ENCODE measurements around the gene BCAP31. TPM values are rescaled to one million over a fixed set of nuclear protein-coding genes. Genes with fewer than 3 reads are reported as not detected.

The BCAP31 gene
- total RNA-seq, 2 experiments from 2014 or later: 155 to 158 TPM

GRCh38 chrX:153766871-153767673, 42.9 kb upstream of the BCAP31 start:
- ATAC-seq: no peak
- H3K36me3 Mint-ChIP-seq (ENCODE audit: low read depth): no peaks in the 10 kb centered on the region
- CTCF ChIA-PET: interaction anchor here (1.1 kb wide), 1 partner anchor 12 kb away, joined by 3 read pairs; no protein-coding TSS in a partner anchor

DNA sequence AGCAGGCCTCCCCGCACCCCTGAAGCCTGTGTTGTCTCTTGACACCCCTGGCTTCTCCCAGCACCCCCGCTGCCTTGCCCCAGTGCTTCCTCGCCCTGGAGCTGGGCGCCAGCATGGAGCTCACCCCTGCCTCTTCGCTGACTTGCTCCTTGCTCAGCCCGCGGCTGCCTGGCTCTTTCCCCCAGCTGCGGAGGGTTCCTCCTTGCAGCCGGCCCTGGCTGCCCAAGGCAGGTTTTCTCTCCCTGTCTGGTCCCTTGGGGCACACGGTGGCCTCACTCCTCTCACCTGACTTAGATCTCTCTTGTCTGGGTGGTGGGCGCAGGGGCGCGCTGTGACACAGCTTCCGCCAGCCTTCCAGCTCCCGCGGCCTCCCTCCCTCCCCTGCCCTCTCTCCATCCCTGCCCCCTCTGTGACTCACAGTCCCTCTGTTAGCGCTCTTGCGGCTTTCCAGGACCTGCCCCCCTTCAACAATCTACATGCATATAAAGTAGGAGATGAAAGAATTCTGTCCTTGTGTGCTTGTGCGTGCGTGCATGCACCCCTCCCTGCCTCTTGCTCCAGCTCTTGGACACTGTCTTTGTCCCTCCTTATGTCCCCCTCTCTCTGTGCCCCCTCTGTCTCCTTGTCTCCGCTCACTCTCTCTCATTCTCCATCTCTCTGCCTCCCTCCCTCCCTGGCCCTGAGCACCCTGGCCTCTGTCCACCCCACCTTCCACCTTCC, 42.1 kb upstream of the BCAP31 start:
- peak; percentile 59 for DNase-seq
- POLR2A ChIA-PET: interaction anchor here (1.7 kb wide), 1 partner anchor 631 kb away, joined by 4 read pairs; no protein-coding TSS in a partner anchor
- Mint-ChIP-seq H3K4me3 (peak overlapping the region; percentile 28), H3K27ac (peak overlapping the region; percentile 67), H3K27me3 (ENCODE audit: low read depth) (no peaks in the 10 kb centered on the region), H3K9me3 (ENCODE audit: insufficient read depth) (no peaks in the 10 kb centered on the region), H3K36me3 (ENCODE audit: low read depth) (no peaks in the 10 kb centered on the region), H3K4me1 (ENCODE audit: low read depth) (peaks cover 22% of the 10 kb centered on the region)
- ATAC-seq: peak; percentile 66
- CTCF ChIA-PET: interaction anchor here (1.2 kb wide), 1 partner anchor 162 kb away, joined by 3 read pairs; no protein-coding TSS in a partner anchor

More at GRCh38 chrX:153766871-153767673, 42.9 kb upstream of the BCAP31 start:
- POLR2A ChIA-PET: interaction anchor here (1.7 kb wide), 1 partner anchor 630 kb away, joined by 4 read pairs; no protein-coding TSS in a partner anchor
- no peak for DNase-seq
- no peak overlapping the region for H3K4me3 Mint-ChIP-seq
- no peaks in the 10 kb centered on the region for H3K9me3 Mint-ChIP-seq (ENCODE audit: insufficient read depth)
- H3K4me1 Mint-ChIP-seq (ENCODE audit: low read depth): peaks cover 22% of the 10 kb centered on the region
- H3K27me3 Mint-ChIP-seq (ENCODE audit: low read depth): no peaks in the 10 kb centered on the region
- peak overlapping the region; percentile 67 for H3K27ac Mint-ChIP-seq

DNA sequence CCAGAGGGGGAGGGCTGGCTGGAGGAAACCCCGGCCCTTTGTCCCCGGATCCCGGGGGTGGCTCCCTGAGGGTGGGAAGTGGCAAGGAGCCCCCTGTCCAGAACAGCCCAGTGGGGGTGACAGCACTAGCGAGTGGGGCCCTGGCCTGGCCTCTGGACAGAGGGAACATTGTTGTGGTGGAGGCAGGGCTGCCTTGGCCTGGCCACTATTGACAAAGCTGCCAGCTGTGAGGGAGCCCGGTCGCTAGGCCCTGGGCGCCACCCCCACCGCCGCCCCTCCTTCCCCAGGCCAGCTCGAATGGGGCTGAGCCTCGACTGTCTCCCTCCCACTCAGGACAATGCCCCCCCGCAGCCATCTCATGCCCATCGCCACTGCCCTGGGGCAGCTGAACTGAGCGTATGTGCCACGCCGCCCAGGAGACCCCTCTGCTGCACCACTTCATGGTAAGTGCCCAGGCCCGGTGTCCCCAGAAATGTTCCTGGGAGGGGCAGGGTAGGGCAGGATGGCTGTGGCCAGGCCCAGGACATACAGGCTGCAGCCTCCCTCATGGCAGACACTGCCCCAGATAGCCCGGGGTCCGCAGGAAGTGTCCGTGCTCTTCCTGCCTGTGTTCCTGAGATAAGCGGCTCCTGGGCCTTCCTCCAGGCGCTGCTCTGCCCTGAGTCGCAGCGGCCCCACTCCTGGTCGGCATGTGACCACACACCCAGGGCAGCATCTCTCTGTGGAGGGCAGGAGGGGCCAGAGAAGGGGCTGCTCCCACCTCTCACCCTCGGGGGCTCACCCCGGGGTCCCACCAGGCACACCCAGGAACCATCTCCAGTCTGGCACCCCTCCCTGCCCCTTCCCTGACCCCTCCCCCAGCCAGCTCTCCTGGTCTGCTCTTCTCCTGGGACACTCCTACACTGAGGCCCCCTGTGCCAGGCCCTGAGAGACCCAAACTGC, 41.2 kb upstream of the BCAP31 start:
- no peak for DNase-seq
- H3K9me3 Mint-ChIP-seq (ENCODE audit: insufficient read depth): no peaks in the 10 kb centered on the region
- H3K4me1 Mint-ChIP-seq (ENCODE audit: low read depth): peaks cover 22% of the 10 kb centered on the region
- CTCF ChIA-PET: interaction anchor here (1.2 kb wide), 1 partner anchor 163 kb away, joined by 3 read pairs; no protein-coding TSS in a partner anchor
- no peak for ATAC-seq
- POLR2A ChIA-PET: no interaction called here
- no peaks in the 10 kb centered on the region for H3K27me3 Mint-ChIP-seq (ENCODE audit: low read depth)
- H3K36me3 Mint-ChIP-seq (ENCODE audit: low read depth): no peaks in the 10 kb centered on the region
- peak overlapping the region; percentile 67 for H3K27ac Mint-ChIP-seq
- H3K4me3 Mint-ChIP-seq: no peak overlapping the region

- Mint-ChIP-seq H3K9me3 (ENCODE audit: insufficient read depth) (no peaks in the 10 kb centered on the region), H3K27me3 (ENCODE audit: low read depth) (no peaks in the 10 kb centered on the region), H3K27ac (no peak overlapping the region), H3K36me3 (ENCODE audit: low read depth) (no peaks in the 10 kb centered on the region), H3K4me3 (no peak overlapping the region), H3K4me1 (ENCODE audit: low read depth) (peaks cover 22% of the 10 kb centered on the region)
- CTCF ChIA-PET: interaction anchor here (0.6 to 1.2 kb wide), 4 partner anchors 19 to 188 kb away, joined by 3 to 4 read pairs (median 3); no protein-coding TSS in a partner anchor
- DNase-seq (no peak), ATAC-seq (no peak)
- POLR2A ChIA-PET: no interaction called here
Measured at GRCh38 chrX:153764786-153765137, 40.6 kb upstream of the BCAP31 start.

DNA sequence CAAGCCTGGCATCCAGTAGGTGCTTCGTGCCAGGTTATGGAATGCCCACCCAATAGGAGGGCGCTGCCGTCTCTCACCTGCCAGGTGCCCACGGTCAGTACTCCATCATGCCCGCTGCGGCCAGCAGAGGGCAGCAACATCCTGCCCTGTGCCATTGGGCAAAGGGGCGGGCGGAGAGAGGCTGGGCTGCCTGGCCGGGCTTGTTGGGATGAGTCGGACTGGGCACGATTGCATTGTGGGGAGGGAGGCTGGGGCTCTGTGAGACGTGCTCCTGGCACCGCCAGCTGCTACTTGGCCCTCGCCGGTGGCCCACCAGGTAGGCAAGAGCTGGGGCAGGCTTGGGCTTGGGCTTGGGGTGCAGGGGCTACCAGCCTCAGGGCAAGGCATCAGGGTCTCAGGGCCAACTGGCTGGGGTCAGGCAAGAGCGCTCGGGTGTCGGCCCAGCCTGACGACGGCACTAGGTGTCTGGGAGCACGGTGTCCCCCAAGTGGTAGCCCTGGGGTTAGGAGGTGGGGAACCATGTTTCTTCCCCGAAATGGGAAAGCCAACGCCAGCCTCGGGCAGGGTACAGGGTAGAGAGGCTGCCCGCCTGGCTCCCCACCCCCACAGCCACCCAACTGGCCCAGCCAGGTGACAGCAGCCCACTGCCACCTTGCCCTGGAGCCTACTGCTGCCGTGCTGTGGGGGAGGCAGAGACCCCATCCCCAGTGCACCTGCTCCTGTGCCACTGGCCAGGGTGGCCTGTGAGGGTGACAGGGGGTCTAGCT, 40.0 kb upstream of the BCAP31 start, which contains the start of gene PLXNB3:
TSS of gene PLXNB3 (plus strand) at position 261 of the 767 bp plus-strand sequence. CDS start 1,287 bp downstream, outside the sequence.
- no peak within 1 kb of the TSS for H3K4me3 Mint-ChIP-seq
- POLR2A ChIA-PET: no interaction called here

GRCh38 chrX:153763298-153763932, 39.2 kb upstream of the BCAP31 start:
- Mint-ChIP-seq H3K27me3 (ENCODE audit: low read depth) (no peaks in the 10 kb centered on the region), H3K4me3 (no peak overlapping the region), H3K4me1 (ENCODE audit: low read depth) (peaks cover 22% of the 10 kb centered on the region), H3K36me3 (ENCODE audit: low read depth) (no peaks in the 10 kb centered on the region), H3K27ac (no peak overlapping the region), H3K9me3 (ENCODE audit: insufficient read depth) (no peaks in the 10 kb centered on the region)
- POLR2A ChIA-PET: interaction anchor here (0.8 kb wide), 1 partner anchor 149 kb away, joined by 4 read pairs; no protein-coding TSS in a partner anchor
- ATAC-seq (no peak), DNase-seq (no peak)
- CTCF ChIA-PET: interaction anchor here (0.7 to 1.4 kb wide), 8 partner anchors 10 to 205 kb away, joined by 3 to 4 read pairs (median 3); no protein-coding TSS in a partner anchor

More for the DNA sequence above, 40.0 kb upstream of the BCAP31 start, which contains the start of gene PLXNB3:
- DNase-seq (peak; percentile 76), ATAC-seq (peak; percentile 86)
- Mint-ChIP-seq H3K27ac (no peak within 1 kb of the TSS), H3K4me1 (ENCODE audit: low read depth) (peaks cover 22% of the 10 kb centered on the region), H3K9me3 (ENCODE audit: insufficient read depth) (no peaks in the 10 kb centered on the region), H3K27me3 (ENCODE audit: low read depth) (no peaks in the 10 kb centered on the region), H3K36me3 (ENCODE audit: low read depth) (no peaks in the 10 kb centered on the region)
- CTCF ChIA-PET: interaction anchor here (0.6 to 1.4 kb wide), 8 partner anchors 19 to 204 kb away, joined by 3 to 4 read pairs (median 3); no protein-coding TSS in a partner anchor

GRCh38 chrX:153762626-153763173, 38.5 kb upstream of the BCAP31 start:
- peaks cover under 1% of the 10 kb centered on the region for H3K27me3 Mint-ChIP-seq (ENCODE audit: low read depth)
- no peaks in the 10 kb centered on the region for H3K9me3 Mint-ChIP-seq (ENCODE audit: insufficient read depth)
- DNase-seq (no peak), ATAC-seq (no peak)
- POLR2A ChIA-PET: interaction anchor here (0.8 kb wide), 1 partner anchor 150 kb away, joined by 4 read pairs; no protein-coding TSS in a partner anchor
- no peaks in the 10 kb centered on the region for H3K36me3 Mint-ChIP-seq (ENCODE audit: low read depth)
- CTCF ChIA-PET: interaction anchor here (1.0 to 1.4 kb wide), 2 partner anchors 9 to 206 kb away, joined by 3 read pairs; no protein-coding TSS in a partner anchor
- H3K27ac Mint-ChIP-seq: no peak overlapping the region
- H3K4me1 Mint-ChIP-seq (ENCODE audit: low read depth): peaks cover 16% of the 10 kb centered on the region
- H3K4me3 Mint-ChIP-seq: no peak overlapping the region

DNA sequence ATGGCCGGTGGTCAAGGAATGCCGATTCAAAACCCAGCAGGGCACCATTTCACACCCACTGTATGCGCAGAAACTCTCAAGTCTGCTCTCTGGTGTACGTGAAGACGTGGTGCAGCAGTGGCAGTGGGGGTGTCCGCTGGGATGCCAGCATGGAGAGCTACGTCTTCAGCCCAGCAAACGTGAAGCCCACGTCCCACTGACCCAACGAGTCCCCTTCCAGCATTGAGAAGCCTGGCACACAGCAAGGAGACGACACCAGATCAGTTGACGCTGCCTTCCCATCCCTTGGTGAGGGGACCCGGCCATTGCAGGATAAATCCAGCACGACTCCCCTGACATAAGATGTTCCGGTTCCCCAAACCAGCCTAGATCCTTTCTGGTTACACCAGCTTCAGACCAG, 37.7 kb upstream of the BCAP31 start:
- H3K27me3 Mint-ChIP-seq (ENCODE audit: low read depth): peaks cover 4% of the 10 kb centered on the region
- H3K9me3 Mint-ChIP-seq (ENCODE audit: insufficient read depth): no peaks in the 10 kb centered on the region
- CTCF ChIA-PET: no interaction called here
- DNase-seq (no peak), ATAC-seq (no peak)
- POLR2A ChIA-PET: no interaction called here
- H3K4me1 Mint-ChIP-seq (ENCODE audit: low read depth): peaks cover 15% of the 10 kb centered on the region
- no peak overlapping the region for H3K27ac Mint-ChIP-seq
- H3K36me3 Mint-ChIP-seq (ENCODE audit: low read depth): no peaks in the 10 kb centered on the region
- no peak overlapping the region for H3K4me3 Mint-ChIP-seq

DNA sequence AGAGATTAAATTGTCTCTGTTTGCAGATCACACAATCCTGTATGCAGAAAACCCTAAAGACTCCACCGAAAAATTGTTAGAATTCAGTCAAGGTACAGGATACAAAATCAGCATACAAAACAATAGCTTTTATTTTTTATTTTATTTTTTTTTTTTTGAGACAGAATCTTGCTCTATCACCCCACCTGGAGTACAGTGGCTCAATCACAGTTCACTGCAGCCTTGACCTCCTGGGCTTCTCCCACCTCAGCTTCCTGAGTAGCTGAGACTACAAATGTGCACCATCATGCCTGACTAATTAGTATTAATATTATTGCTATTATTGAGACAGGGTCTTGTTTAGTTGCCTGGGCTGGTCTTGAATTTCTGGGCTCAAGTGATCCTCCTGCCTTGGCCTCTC, 30.9 kb upstream of the BCAP31 start:
- no peaks in the 10 kb centered on the region for H3K36me3 Mint-ChIP-seq (ENCODE audit: low read depth)

More for the DNA sequence above, 30.9 kb upstream of the BCAP31 start:
- ChIA-PET CTCF (interaction anchor here (1.0 kb wide), 1 partner anchor 195 kb away, joined by 3 read pairs; no protein-coding TSS in a partner anchor), POLR2A (no interaction called here)
- ATAC-seq (no peak), DNase-seq (no peak)
- Mint-ChIP-seq H3K4me1 (ENCODE audit: low read depth) (no peaks in the 10 kb centered on the region), H3K4me3 (no peak overlapping the region), H3K27ac (no peak overlapping the region), H3K27me3 (ENCODE audit: low read depth) (peaks cover 10% of the 10 kb centered on the region), H3K9me3 (ENCODE audit: insufficient read depth) (no peaks in the 10 kb centered on the region)

Data from activated CD8-positive, alpha-beta T cell treated with anti-CD3 and anti-CD28 coated beads, Interleukin-2, amount 10 ng/mL, durations not matched to agents 7 days and 5 days (primary cell).